GM21515 (cell line): Measurements from ENCODE around the gene SPR.

Source experiments
- ATAC-seq: cut with Tn5 transposase; IDR thresholded peaks from one replicate; pipeline ENCODE4 v1.9.1; 2021; ENCODE audit not compliant: unreplicated experiment

Gene SPR

GRCh38 chr2:72915320-72915906 is 28.2 kb downstream of the SPR start:
- ATAC-seq, result no peak

DNA sequence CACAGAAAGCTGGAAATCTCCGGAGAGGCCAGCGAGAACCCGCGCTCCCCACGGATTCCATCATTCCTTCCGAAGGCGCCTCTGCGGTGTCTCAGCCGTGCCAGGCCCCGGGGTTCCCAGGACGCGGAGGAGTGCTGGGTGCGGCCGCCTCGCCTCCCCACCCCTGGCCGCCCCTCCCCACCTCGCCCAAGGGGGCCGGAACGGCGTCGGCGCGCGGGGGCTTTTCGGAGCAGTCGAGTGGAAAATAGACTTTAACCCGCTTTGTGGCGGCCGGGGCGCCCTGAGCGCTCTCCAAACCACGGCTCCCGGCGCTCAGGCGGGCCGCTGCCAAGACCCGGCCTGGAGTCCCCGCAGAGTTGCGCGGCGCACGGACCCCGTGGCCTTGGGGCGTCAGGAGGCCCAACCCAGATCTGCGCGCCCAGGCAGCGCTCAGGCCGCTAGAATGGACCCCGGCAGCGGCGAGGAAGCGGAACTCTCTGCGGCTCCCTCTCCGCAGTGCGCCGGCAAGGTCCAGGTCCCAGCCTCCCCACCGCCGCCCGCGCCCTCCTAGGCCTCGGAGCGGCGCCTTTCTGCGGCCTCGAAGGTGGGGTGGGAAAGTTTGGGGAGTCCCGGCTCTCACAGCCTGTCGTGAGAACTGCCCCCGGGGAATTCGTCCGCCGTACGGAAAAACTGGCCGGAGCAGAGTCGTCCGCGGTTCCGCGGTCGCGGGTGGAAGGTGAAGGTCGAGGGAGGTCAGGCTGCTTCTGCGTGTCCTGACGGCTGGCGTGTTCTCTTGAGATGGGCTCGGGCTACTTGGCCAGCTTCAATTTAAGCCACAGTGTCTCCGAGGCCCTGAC is 28.9 kb downstream of the SPR start:
- ATAC-seq, result peak; percentile 71

DNA sequence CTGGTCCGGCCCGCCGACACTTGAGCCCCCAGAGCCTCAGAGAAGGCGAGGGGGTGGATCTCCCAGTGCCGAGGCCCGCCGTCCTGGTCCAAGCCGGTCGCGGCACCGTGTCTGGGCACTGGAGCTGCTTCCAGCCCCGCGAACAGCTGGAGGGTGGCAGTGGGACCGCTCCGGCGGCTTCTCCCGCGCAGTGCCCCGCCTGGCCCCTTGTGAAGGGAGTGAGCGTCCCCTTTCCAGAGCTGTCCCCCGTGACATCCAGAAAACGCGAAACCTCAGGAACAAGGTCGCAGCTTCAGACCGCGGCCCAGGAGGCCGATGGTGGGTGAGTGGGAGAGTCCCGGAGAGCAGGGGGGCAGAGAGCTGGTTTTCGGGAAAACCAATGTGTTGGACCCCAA is 29.5 kb downstream of the SPR start:
- no peak for ATAC-seq

DNA sequence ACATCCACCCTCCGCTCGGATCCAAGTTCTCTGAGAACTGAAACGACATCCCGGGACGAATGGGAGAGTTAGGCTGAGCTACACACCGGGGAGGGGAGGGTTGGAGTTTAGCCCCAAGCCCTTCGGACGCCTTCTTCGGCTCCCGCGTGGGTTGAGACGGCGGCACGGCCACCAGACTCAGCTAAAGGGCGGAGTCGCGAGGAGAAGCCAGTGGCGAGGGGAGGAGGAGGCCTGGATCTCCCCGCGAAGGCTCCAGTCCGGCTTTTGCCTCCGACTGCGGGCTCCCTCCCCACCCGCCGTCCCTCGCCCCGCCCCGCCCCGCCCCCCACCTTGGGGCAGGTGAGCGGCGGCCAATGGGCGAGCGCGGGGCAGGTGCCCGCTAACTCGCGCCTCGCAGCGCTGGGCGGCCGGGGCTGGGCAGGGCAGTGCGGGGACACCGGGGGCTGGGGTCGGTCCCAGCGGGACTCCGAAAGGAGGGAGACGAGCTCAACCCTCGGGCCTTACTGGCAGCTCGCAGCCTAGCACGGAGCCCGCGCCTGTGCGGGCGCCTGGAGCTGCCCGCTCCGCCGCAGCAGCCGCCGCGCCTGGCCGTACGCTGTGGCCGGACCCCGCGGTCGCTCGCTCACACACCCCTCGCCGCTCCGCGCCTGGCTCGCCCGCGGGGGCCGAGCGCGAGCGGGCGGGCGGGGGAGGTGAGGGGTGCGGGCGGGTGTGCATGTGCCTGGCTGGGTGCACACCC is 30.1 kb downstream of the SPR start, which contains the start of gene EMX1:
Gene EMX1 (plus strand): TSS at position 382 of the 739 bp plus-strand sequence. CDS start 334 bp downstream, at position 716.
- no peak for ATAC-seq

DNA sequence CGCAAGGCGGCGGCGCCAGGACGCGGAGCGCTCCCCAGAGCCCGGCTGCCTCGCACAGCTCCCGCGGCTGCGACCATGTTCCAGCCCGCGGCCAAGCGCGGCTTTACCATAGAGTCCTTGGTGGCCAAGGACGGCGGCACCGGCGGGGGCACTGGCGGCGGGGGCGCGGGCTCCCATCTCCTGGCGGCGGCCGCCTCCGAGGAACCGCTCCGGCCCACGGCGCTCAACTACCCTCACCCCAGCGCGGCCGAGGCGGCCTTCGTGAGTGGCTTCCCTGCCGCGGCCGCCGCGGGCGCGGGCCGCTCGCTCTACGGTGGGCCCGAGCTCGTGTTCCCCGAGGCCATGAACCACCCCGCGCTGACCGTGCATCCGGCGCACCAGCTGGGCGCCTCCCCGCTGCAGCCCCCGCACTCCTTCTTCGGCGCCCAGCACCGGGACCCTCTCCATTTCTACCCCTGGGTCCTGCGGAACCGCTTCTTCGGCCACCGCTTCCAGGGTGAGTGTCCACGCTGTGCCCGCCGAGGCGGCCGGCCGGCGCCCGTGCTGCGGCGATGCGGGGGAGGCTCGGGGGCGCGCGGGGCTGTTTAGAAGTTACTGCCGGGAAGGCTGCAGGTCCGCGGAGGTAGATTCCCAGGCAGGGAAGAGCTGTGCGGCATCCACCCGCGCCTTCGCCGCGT is 30.8 kb downstream of the SPR start:
- no peak for ATAC-seq

DNA sequence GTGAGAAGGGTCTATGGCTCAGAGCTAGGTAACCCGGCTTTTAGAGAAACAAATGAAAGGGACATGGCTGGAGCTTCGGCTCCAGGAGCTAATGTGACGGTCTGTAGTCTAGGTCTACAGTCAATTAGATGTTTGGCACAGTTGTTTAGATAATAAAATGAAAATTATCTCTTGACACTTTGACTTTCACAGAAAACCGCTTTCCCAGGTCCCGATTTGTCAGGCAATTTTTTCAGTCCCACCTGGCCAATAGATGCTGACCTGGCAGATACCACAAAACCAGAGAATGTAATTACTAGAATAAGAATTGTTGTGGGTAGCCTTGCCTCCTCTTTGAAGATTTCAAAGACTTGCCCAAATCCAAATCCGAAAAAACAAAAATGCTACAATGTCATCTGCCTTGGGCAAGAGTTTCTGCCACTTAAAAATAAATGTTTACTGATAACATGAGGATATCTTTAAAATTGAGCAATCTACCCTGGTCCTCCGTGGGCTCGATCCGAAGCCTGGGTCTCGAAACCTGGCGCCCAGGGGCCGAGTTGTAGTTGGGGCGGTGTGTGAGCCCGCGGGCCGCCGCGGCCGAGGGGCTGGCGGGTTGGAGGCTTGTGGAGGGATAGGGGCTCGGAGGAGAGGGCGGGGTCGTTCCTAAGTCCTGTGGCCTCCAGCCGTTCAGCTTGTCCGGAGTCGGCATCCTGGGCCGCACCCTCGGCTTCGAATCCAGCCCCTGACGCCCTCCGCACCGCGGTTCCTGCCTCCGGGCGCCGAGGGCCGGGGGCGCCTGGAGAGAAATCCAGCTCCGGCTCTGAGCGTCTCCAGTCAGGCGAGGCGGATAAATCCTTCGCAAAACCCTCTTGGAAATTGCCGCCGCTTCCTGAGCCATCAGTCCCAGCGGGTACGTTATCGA is 32.5 kb downstream of the SPR start:
- no peak for ATAC-seq

DNA sequence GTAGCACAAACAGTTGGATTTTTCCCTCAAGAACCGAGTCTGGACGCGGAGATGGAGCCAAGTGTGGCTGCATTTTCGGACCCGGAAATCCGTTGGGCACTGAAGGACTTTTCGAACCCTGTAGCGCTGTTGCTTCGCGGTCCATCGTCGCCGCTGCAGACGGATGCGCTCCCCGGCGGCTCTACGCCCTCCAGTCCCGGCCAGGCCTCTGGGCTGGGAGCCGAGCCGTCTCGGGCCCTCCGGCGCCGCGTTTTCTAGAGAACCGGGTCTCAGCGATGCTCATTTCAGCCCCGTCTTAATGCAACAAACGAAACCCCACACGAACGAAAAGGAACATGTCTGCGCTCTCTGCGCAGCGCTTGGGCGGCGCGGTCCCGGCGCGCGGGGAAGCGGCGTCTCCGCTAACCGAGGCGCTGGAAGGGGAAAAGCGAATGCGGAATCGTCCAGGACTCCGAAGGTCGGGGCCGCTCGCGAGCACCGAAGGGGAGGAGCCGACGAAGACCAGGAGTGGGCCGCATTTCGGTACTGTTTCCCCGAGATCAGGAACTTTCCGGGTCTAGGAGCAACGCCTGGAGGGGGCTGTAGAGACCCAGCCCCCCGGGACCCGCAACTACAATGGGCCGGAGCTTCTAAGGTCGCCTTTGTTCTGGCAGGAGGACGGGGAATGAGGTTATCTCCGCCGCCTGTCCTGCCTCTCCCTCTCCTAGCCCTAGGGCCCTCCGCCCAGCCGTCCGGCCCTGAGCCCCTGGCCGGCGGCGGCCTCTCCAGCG is 33.3 kb downstream of the SPR start:
- ATAC-seq, result no peak

- ATAC-seq, result no peak
Measured at GRCh38 chr2:72921088-72921851, 34.1 kb downstream of the SPR start.

GRCh38 chr2:72921853-72922252 is 34.6 kb downstream of the SPR start:
- no peak for ATAC-seq

DNA sequence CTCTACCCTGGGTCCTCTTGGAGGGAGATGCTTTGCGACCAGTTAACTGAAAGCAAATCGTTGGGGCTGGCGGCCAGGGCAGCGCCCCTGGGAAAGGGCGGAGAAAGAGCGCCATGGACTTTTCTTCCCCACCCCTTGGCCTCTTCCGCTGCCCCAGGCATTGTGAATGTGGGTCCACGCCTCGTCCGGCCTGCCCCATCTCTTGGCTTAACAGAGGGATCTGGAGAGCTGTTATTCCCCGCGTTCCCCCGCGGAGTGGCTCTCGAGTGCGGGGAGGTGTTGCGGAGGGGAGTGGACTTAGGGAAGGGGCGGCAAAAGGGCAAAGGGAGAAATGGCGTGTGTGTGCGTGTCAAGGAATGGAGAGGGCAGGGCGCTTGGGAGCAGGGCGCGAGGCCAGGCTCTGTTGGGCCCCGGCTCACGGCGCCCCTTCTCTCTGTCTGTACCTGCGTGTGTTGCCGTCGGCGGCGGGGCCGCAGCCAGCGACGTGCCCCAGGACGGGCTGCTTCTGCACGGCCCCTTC is 36.7 kb downstream of the SPR start:
- ATAC-seq, result no peak

DNA sequence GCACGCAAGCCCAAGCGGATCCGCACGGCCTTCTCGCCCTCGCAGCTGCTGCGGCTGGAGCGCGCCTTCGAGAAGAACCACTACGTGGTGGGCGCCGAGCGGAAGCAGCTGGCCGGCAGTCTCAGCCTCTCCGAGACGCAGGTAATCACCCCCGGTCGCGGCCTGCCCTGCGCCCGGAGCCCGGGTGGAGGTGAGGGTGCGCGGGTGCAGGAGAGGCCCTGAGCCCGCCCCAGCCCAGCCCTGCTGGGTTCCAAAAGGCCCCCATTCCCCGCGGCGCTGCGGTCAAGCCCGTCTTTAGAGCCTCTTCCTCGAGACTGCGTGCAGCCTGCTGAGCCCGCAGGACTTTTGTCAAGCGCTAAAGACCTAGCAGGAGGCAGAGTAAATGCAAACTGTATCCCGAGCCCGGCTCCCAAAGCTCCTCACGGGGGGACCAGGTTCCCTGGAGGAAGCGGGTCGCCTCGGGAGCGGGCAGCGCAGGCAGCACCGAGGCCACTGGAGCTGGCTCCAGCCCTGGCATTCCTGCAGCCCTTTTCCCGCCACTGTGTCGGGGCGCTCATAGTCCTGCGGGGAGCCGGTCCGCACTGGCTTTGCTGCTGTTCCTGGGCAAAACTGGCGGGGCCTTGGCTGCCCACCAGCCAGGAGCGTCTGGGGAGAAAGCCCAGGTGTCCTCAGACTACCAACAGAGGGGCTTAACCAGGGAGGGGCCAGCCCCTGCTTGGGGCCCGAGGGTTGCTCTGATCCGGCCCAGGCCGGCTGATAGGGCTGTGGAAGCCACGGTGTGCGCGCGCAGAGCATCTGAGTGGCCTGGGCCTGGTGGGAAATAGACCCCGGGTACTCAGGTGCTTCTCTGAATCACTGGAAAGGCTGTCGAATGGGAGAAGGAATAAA is 37.4 kb downstream of the SPR start:
- no peak for ATAC-seq

DNA sequence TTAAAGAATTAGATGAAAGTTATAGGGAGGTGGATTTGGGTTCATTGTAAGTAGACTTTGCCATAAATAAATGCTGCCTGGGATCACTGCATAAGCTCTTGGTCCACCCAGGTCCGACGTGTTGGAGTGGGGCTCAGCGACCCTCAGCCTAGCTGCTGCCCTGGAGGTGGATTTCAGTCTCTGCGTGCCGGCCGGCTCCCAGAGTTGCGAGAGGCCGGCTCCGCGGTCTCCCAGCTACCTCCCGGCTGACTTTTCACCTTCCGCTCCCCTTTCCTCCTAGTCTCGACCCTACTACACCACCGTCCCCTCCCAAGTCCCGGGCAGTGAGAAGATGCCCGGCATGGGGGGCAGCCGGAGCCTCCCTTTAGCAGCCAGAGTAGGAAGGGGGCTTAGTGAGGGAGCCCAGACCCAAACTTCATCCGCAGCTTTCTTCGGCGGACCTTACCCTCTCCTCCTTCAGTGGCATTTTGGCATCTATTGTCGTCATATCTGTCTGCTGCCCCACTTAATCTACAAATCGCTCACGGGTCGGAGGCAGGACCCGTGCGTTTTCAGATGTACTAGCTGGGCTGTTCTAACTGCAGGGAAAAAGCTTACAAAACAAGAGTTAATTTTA is 38.2 kb downstream of the SPR start:
- ATAC-seq, result no peak

GRCh38 chr2:72926368-72926767 is 39.2 kb downstream of the SPR start:
- ATAC-seq, result no peak

DNA sequence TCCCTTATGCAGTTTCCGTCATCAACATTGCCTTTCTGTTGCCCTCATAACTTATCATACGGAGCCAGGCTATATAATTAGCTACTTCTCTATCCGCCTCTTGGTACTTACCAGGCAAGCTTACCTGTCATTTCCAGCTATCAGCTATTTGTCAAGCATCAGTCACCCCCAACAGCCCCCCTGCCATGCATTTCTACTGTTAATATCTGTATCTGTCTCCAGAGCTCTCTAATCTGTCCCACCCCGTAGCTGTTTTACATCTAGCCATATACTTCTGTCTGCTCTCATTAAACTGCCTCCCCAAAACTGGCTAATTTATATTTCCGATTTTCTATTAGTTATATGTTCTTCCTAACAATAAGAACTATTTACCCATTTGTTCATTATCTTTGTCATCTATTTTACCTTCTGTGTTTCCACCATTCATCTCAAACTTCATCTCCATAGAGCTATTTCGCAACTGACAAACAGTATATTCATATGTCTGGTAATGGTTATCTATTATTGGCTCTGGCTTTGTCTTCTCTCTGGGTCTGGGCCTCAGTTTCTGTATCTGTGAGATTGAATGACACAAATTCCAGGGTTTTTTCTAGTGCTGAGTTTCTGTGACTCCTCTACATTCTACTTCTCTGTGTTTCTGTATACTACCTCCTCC is 39.7 kb downstream of the SPR start:
- no peak for ATAC-seq

DNA sequence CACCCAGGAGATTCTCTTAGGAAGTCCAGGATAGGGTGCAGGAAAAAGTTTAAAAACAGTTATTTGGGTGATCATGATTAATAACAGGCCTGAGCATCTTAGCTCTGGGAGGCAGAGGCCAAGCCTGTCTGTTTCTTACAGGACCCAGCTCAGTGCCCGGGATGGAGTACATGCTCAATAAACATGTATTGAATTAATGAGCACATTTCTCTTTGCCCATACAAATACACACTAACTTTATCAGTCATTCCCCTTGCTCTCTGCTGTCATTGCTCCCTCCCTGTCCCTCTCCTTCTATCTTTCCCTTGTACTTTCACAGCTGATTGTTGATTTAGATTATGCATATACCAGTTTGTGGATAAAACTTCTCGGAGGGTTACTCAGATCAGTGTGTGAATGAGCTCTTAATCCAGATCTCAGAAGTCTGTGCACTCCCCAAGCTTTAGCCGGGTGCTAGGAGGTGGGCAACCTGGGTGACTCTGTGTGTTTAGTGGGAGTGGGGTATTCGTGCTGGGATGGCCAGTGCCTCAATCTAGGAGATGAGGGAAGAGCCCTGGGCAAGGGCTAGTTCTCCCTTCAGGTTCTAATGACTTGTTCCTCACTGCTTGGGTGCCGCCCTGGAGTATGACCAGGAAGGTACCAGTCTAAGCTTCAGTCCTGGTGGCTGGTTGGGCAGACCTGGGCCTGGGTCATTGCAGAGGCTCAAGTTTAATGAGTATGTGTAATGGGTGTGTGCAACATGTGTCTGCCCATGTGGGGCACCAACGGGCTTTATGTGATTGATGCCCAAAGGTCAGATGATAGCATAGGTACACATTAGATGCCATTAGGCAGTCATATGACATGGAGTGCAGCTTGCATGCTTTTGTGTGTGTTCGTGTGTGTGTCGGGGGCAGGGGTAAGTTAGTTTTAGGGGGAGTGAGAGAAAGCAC is 40.7 kb downstream of the SPR start:
- no peak for ATAC-seq

GRCh38 chr2:72929010-72929409 is 41.8 kb downstream of the SPR start:
- no peak for ATAC-seq
